ENCODE data around the gene ATP4A.

DNA sequence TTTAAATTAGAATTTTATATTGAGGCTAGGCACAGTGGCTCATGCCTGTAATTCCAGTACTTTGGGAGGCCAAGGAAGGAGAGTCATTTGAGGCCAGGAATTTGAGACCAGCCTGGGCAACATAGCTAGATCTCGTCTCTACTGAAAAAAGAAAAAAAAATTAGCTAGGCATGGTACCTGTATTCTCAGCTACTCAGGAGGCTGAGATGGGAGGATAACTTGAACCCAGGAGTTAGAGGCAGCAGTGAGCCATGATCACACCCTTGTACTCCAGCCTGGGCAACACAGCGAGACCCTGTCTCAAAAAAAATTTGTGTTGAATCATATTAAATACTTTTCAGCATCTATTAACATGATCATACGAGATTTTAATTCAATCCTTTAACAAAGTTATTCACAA lies 27.4 kb upstream of the ATP4A start:
- TF ChIP-seq POLR2AphosphoS5 (IDR thresholded peaks at IDR 0.05) = no peak
- no peak for TF ChIP-seq POLR2A (IDR thresholded peaks at IDR 0.05)
- TF ChIP-seq, protein P1, sequence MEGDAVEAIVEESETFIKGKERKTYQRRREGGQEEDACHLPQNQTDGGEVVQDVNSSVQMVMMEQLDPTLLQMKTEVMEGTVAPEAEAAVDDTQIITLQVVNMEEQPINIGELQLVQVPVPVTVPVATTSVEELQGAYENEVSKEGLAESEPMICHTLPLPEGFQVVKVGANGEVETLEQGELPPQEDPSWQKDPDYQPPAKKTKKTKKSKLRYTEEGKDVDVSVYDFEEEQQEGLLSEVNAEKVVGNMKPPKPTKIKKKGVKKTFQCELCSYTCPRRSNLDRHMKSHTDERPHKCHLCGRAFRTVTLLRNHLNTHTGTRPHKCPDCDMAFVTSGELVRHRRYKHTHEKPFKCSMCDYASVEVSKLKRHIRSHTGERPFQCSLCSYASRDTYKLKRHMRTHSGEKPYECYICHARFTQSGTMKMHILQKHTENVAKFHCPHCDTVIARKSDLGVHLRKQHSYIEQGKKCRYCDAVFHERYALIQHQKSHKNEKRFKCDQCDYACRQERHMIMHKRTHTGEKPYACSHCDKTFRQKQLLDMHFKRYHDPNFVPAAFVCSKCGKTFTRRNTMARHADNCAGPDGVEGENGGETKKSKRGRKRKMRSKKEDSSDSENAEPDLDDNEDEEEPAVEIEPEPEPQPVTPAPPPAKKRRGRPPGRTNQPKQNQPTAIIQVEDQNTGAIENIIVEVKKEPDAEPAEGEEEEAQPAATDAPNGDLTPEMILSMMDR (IDR thresholded peaks at IDR 0.05) = no peak

Data from transverse colon (tissue), 4 donors.